IMR-90 (cell line): ENCODE data around the gene ZNF280B. TPM values are rescaled to one million over a fixed set of nuclear protein-coding genes. Genes with fewer than 3 reads are reported as not detected.

Experiments
- ATAC-seq: fragments of 200-7000 bp; cut with Tn5 transposase; 2 replicates; pipeline ENCODE4 v1.9.1; 2020; ENCODE audit warnings: low read depth, mild to moderate bottlenecking, moderate library complexity
- BruUV-seq: library from RNA; stranded (reverse); fragments of 400-500 nt; replicated peaks from 2 replicates; lab custom pipeline; 2021; lab: Mats Ljungman, UMichigan
- CTCF ChIA-PET: fragments of 300-600 bp; formaldehyde crosslinking; extraction: SDS; loops from one replicate; lab custom pipeline; 2021; ENCODE audit warnings: antibody characterized with exemption; lab: Yijun Ruan, JAX
- POLR2A ChIA-PET: fragments of 300-600 bp; sonication (Branson Sonifier 250); formaldehyde crosslinking; loops from one replicate; lab custom pipeline; 2022; ENCODE audit warnings: antibody characterized with exemption; ENCODE audit not compliant: unreplicated experiment; lab: Charles Lee
- DNase-seq: peaks from one replicate; pipeline ENCODE4 v3.0.0; 2013
- H2AFZ ChIP-seq: replicated peaks from 2 replicates; pipeline ENCODE3; 2013; ENCODE audit warnings: low read length, mild to moderate bottlenecking; ENCODE audit not compliant: poor library complexity
- H2AK5ac ChIP-seq: 2 replicates; pipeline ENCODE4 v1.6.1; 2013; ENCODE audit warnings: low read depth, low read length, inconsistent platforms
- H2AK9ac ChIP-seq: replicated peaks from 2 replicates; pipeline ENCODE3; 2013; ENCODE audit warnings: mild to moderate bottlenecking, low read depth, low read length, moderate library complexity; ENCODE audit not compliant: poor library complexity
- H2BK120ac ChIP-seq: 2 replicates; pipeline ENCODE4 v1.6.1; 2013; ENCODE audit warnings: low read depth, low read length, inconsistent platforms
- H2BK15ac ChIP-seq: 3 replicates; pipeline ENCODE4 v1.6.1; 2013; ENCODE audit warnings: low read depth, low read length, inconsistent platforms
- H2BK20ac ChIP-seq: 2 replicates; pipeline ENCODE4 v1.6.1; 2013; ENCODE audit warnings: low read depth, mild to moderate bottlenecking, inconsistent platforms, low read length, moderate library complexity
- H2BK5ac ChIP-seq: 2 replicates; pipeline ENCODE4 v1.6.1; 2013; ENCODE audit warnings: mild to moderate bottlenecking, low read depth, low read length, inconsistent platforms; ENCODE audit not compliant: poor library complexity, severe bottlenecking
- H3K14ac ChIP-seq: replicated peaks from 2 replicates; pipeline ENCODE4 v1.6.1; 2013; ENCODE audit warnings: low read depth, low read length, inconsistent platforms
- H3K18ac ChIP-seq: 2 replicates; pipeline ENCODE4 v1.6.1; 2013; ENCODE audit warnings: low read depth, low read length, control low read depth
- H3K23ac ChIP-seq: 2 replicates; pipeline ENCODE4 v1.6.1; 2013; ENCODE audit warnings: low read depth, low read length, inconsistent platforms
- H3K27ac ChIP-seq: 2 replicates; pipeline ENCODE4 v1.5.1; 2013; ENCODE audit warnings: mild to moderate bottlenecking, control low read depth, low read length; ENCODE audit not compliant: insufficient read depth
- H3K27me3 ChIP-seq: 2 replicates; pipeline ENCODE4 v1.6.1; 2013; ENCODE audit warnings: low read length; ENCODE audit not compliant: control insufficient read depth, insufficient read depth
- H3K36me3 ChIP-seq: 2 replicates; pipeline ENCODE4 v1.6.1; 2013; ENCODE audit warnings: low read length, mixed read lengths; ENCODE audit not compliant: control insufficient read depth, insufficient read depth
- H3K4ac ChIP-seq: 2 replicates; pipeline ENCODE4 v1.6.1; 2013; ENCODE audit warnings: low read depth, low read length, inconsistent platforms
- H3K4me1 ChIP-seq: 2 replicates; pipeline ENCODE4 v1.6.1; 2013; ENCODE audit warnings: low read length, mixed read lengths; ENCODE audit not compliant: control insufficient read depth, insufficient read depth
- H3K4me2 ChIP-seq: 2 replicates; pipeline ENCODE4 v1.6.1; 2013; ENCODE audit warnings: low read depth, mild to moderate bottlenecking, control low read depth, low read length, moderate library complexity
- H3K4me3 ChIP-seq: 2 replicates; pipeline ENCODE4 v1.5.1; 2013; ENCODE audit warnings: low read depth, mild to moderate bottlenecking, control low read depth, low read length, moderate library complexity; ENCODE audit not compliant: insufficient read depth
- H3K56ac ChIP-seq: 2 replicates; pipeline ENCODE4 v1.6.1; 2013; ENCODE audit warnings: low read length, inconsistent platforms; ENCODE audit not compliant: insufficient read depth; ENCODE audit errors: extremely low read depth
- H3K79me1 ChIP-seq, 2 experiments: 2 replicates each; pipeline ENCODE4 v1.6.1; 2013; ENCODE audit warnings: low read length in 2 of 2, inconsistent platforms in 1 of 2, low read depth in 1 of 2
- H3K9ac ChIP-seq: 2 replicates; pipeline ENCODE4 v1.6.1; 2013; ENCODE audit warnings: low read depth, low read length, control low read depth
- H3K9me1 ChIP-seq: 2 replicates; pipeline ENCODE4 v1.6.1; 2013; ENCODE audit warnings: low read length, inconsistent platforms; ENCODE audit not compliant: insufficient read depth
- H3K9me3 ChIP-seq: 2 replicates; pipeline ENCODE4 v1.6.1; 2013; ENCODE audit warnings: low read length; ENCODE audit not compliant: control insufficient read depth, insufficient read depth
- H4K20me1 ChIP-seq: 2 replicates; pipeline ENCODE4 v1.6.1; 2013; ENCODE audit warnings: low read length, inconsistent platforms; ENCODE audit not compliant: insufficient read depth
- H4K5ac ChIP-seq: 2 replicates; pipeline ENCODE4 v1.6.1; 2013; ENCODE audit warnings: mild to moderate bottlenecking, low read depth, low read length, control low read depth
- H4K8ac ChIP-seq, 2 experiments: 2 replicates each; pipeline ENCODE4 v1.6.1; 2013; ENCODE audit warnings: low read depth in 2 of 2, low read length in 2 of 2, control low read depth in 1 of 2, inconsistent platforms in 1 of 2
- H4K91ac ChIP-seq: 2 replicates; pipeline ENCODE4 v1.6.1; 2013; ENCODE audit warnings: low read depth, low read length, inconsistent platforms; ENCODE audit not compliant: insufficient read depth
- BHLHE40 ChIP-seq: fragments of 150-350 bp; IDR thresholded peaks from 2 replicates; pipeline ENCODE4 v1.6.1; 2016; ENCODE audit warnings: mild to moderate bottlenecking, low read depth, low read length
- CEBPB ChIP-seq: IDR thresholded peaks from 2 replicates; pipeline ENCODE4 v1.6.1; 2012; ENCODE audit warnings: low read depth, low read length, improper control_type of control experiment
- CHD1 ChIP-seq: IDR thresholded peaks from 2 replicates; pipeline ENCODE4 v1.6.1; 2012; ENCODE audit warnings: low read depth, low read length, improper control_type of control experiment
- CTCF ChIP-seq: conservative IDR thresholded peaks from 2 replicates; pipeline ENCODE4 v1.5.1; 2012; ENCODE audit warnings: mild to moderate bottlenecking, low read depth, low read length, improper control_type of control experiment
- ELK1 ChIP-seq: fragments of 150-350 bp; IDR thresholded peaks from 2 replicates; pipeline ENCODE4 v1.6.1; 2016; ENCODE audit warnings: low read depth, mild to moderate bottlenecking, low read length, moderate library complexity, borderline replicate concordance
- FOS ChIP-seq: fragments of 150-350 bp; IDR thresholded peaks from 2 replicates; pipeline ENCODE4 v1.6.1; 2016; ENCODE audit warnings: low read depth, low read length
- MAFK ChIP-seq: IDR thresholded peaks from 2 replicates; pipeline ENCODE4 v1.6.1; 2012; ENCODE audit warnings: low read depth, low read length, improper control_type of control experiment
- MAZ ChIP-seq: IDR thresholded peaks from 2 replicates; pipeline ENCODE4 v1.6.1; 2012; ENCODE audit warnings: low read depth, mild to moderate bottlenecking, low read length, improper control_type of control experiment, moderate library complexity, borderline replicate concordance
- MXI1 ChIP-seq: IDR thresholded peaks from 2 replicates; pipeline ENCODE4 v1.6.1; 2012; ENCODE audit warnings: low read depth, mild to moderate bottlenecking, low read length, moderate library complexity, borderline replicate concordance
- NFE2L2 ChIP-seq: fragments of 150-350 bp; IDR thresholded peaks from 2 replicates; pipeline ENCODE4 v1.6.1; 2016; ENCODE audit warnings: low read depth, mild to moderate bottlenecking, low read length
- POLR2A ChIP-seq: IDR thresholded peaks from 2 replicates; pipeline ENCODE4 v1.6.1; 2012; ENCODE audit warnings: mild to moderate bottlenecking, low read depth, low read length
- RAD21 ChIP-seq: IDR thresholded peaks from 2 replicates; pipeline ENCODE4 v1.6.1; 2012; ENCODE audit warnings: low read length, improper control_type of control experiment
- RCOR1 ChIP-seq: IDR thresholded peaks from 2 replicates; pipeline ENCODE4 v1.6.1; 2012; ENCODE audit warnings: mild to moderate bottlenecking, low read length, improper control_type of control experiment; ENCODE audit not compliant: insufficient replicate concordance
- RFX5 ChIP-seq: IDR thresholded peaks from 2 replicates; pipeline ENCODE4 v1.8.0; 2012; ENCODE audit warnings: low read depth, mild to moderate bottlenecking, low read length, moderate library complexity
- SMC3 ChIP-seq: fragments of 150-350 bp; IDR thresholded peaks from 2 replicates; pipeline ENCODE4 v1.6.1; 2016; ENCODE audit warnings: low read depth, mild to moderate bottlenecking, antibody characterized with exemption, low read length, moderate library complexity
- USF2 ChIP-seq: fragments of 150-350 bp; IDR thresholded peaks from 2 replicates; pipeline ENCODE4 v1.6.1; 2017; ENCODE audit warnings: mild to moderate bottlenecking, antibody characterized with exemption, low read length, low read depth
- WGBS, 2 experiments: methylation state at CpG; one replicate each; pipeline versions ENCODE4 v1.1.5 to v1.1.7; 2013; ENCODE audit warnings: missing lambda C conversion rate in 2 of 2; ENCODE audit not compliant: insufficient read length in 1 of 2; ENCODE audit errors: extremely low coverage in 2 of 2; 5-methylcytosine and 5-hydroxymethylcytosine counted together
- dilution Hi-C: fragments of 300-500 bp; cut with HindIII; formaldehyde crosslinking; loops from one replicate; pipeline ENCODE4 v1.14.3; 2018; ENCODE audit warnings: low sequenced_read_pairs; ENCODE audit not compliant: unreplicated experiment
- in situ Hi-C: fragments of 300-500 bp; cut with MboI; formaldehyde crosslinking; loops from 3 replicates; pipeline ENCODE4 v1.14.3; 2019; ENCODE audit warnings: low sequenced_read_pairs, inconsistent platforms, mixed read lengths
- intact Hi-C: fragments of 100-400 bp; cut with micrococcal nuclease; formaldehyde crosslinking; loops from 2 replicates; pipeline ENCODE4 v1.10.0; 2022
- polyA plus RNA-seq, 3 experiments: library from polyadenylated mRNA; depleted of rRNA; stranded (reverse); fragments of >200 nt; gene quantifications; 2 replicates each; pipeline ENCODE4 v1.2.3, GENCODE V29; 2012; ENCODE audit warnings: low replicate concordance in 1 of 3
- total RNA-seq: library from RNA; depleted of rRNA; stranded (reverse); fragments of >200 nt; gene quantifications from 2 replicates; pipeline ENCODE4 v1.2.3, GENCODE V29; 2012

The ZNF280B gene
- total and polyA plus RNA-seq, 2 of the 4 experiments (the other 2 are of a cell fraction): 0.65 to 1.4 TPM

- no peak overlapping the region for H3K4ac ChIP-seq
- no peak overlapping the region for H4K91ac ChIP-seq
- no peak overlapping the region for H3K27ac ChIP-seq
- dilution Hi-C loops (no loop called here), intact Hi-C loops (no loop called here), in situ Hi-C loops (no loop called here)
- no TSS peak for BruUV-seq
- no peak overlapping the region for H2AK5ac ChIP-seq
- no peak overlapping the region for H3K4me2 ChIP-seq
- no peak overlapping the region for H3K9ac ChIP-seq
- H3K27me3 ChIP-seq: no peaks in the 10 kb centered on the region
- POLR2A ChIA-PET: no interaction called here
- H2BK5ac ChIP-seq: no peak overlapping the region
- no peak overlapping the region for H3K23ac ChIP-seq
- no peak overlapping the region for H3K4me3 ChIP-seq
- H3K4me1 ChIP-seq: no peaks in the 10 kb centered on the region
- ATAC-seq: no peak
- CTCF ChIA-PET: no interaction called here
- no peak overlapping the region for H2AFZ ChIP-seq
- TF ChIP-seq BHLHE40 (no peak), CTCF (no peak), SMC3 (no peak), MXI1 (no peak), POLR2A (no peak), RCOR1 (no peak), ELK1 (no peak), RAD21 (no peak), CEBPB (no peak), NFE2L2 (no peak), MAFK (no peak), MAZ (no peak), USF2 (no peak), FOS (no peak), RFX5 (no peak), CHD1 (no peak)
- H3K9me1 ChIP-seq: no peaks in the 10 kb centered on the region
- no peak overlapping the region for H3K18ac ChIP-seq
- no peak overlapping the region for H2AK9ac ChIP-seq
- H4K5ac ChIP-seq: no peak overlapping the region
- no peak overlapping the region for H4K8ac ChIP-seq
- H3K79me1 ChIP-seq: no peaks in the 10 kb centered on the region
- no peak for DNase-seq
- no peaks in the 10 kb centered on the region for H4K20me1 ChIP-seq
- H3K9me3 ChIP-seq: no peaks in the 10 kb centered on the region
- no CpG with 5 or more reads among the region's 7 CpGs for WGBS, 2 experiments
- no peak overlapping the region for H3K14ac ChIP-seq
- H3K56ac ChIP-seq: no peak overlapping the region
- no peaks in the 10 kb centered on the region for H3K36me3 ChIP-seq
- H2BK15ac ChIP-seq: no peak overlapping the region
- no peak overlapping the region for H2BK20ac ChIP-seq
- no peak overlapping the region for H2BK120ac ChIP-seq
Measured at GRCh38 chr22:22531770-22532546, 23.4 kb upstream of the ZNF280B start.
